Colonic mucosa (tissue), 4 donors: ENCODE measurements around the gene UGCG. TPM values are rescaled to one million over a fixed set of nuclear protein-coding genes. Genes with fewer than 3 reads are reported as not detected.

ENCODE experiments used
- DNase-seq: peaks from one replicate; pipeline ENCODE4 v3.0.0-alpha.2; 2020
- H3K27ac ChIP-seq: fragments of 200-600 bp; one replicate; pipeline ENCODE4 v1.8.0; 2021
- H3K27me3 ChIP-seq: fragments of 200-600 bp; one replicate; pipeline ENCODE4 v1.8.0; 2021
- H3K36me3 ChIP-seq: fragments of 200-600 bp; one replicate; pipeline ENCODE4 v1.8.0; 2021
- H3K4me1 ChIP-seq: fragments of 200-600 bp; one replicate; pipeline ENCODE4 v1.8.0; 2021; ENCODE audit warnings: mild to moderate bottlenecking
- H3K4me3 ChIP-seq: fragments of 200-600 bp; one replicate; pipeline ENCODE4 v1.8.0; 2021
- H3K9ac ChIP-seq, 2 donors: one replicate each; pipeline ENCODE4 v1.7.0; 2013; ENCODE audit warnings: control low read depth in 2 of 2, low read depth in 2 of 2, low read length in 2 of 2
- H3K9me3 ChIP-seq: fragments of 200-600 bp; one replicate; pipeline ENCODE4 v1.8.0; 2021
- intact Hi-C: fragments of 100-400 bp; cut with DNase I; formaldehyde crosslinking; loops from one replicate; pipeline ENCODE4 v1.14.1; 2022
- total RNA-seq, 2 donors: library from RNA; stranded (reverse); fragmentation: NEBNext Ultra II Directional in 1 of 2; extraction: Animal tissue kit (Norgen Biotek cat#: 25700) in 1 of 2; gene quantifications; one replicate each; pipeline ENCODE4 v1.2.1, GENCODE V29; 2021
- TF ChIP-seq, protein P1 (sequence below): fragments of 200-600 bp; IDR thresholded peaks from one replicate; pipeline ENCODE4 v1.8.0; 2022; ENCODE audit warnings: antibody characterized with exemption, mild to moderate bottlenecking
- donor health status: healthy.
- donor health status: DM: no; HTN: no; CAD: no.
- donor health status: DM: no; HTN: no; CAD: no.

UGCG gene
- total RNA-seq, 2 donors from 2014 or later: 17.6 to 56.1 TPM

- Histone ChIP-seq H3K36me3 (no peaks in the 10 kb centered on the region), H3K4me3 (no peak overlapping the region), H3K27ac (no peak overlapping the region), H3K9me3 (no peaks in the 10 kb centered on the region), H3K4me1 (no peaks in the 10 kb centered on the region), H3K27me3 (no peaks in the 10 kb centered on the region), H3K9ac (no peak overlapping the region)
- no peak for DNase-seq
- intact Hi-C loops: no loop called here
- TF ChIP-seq, protein P1, sequence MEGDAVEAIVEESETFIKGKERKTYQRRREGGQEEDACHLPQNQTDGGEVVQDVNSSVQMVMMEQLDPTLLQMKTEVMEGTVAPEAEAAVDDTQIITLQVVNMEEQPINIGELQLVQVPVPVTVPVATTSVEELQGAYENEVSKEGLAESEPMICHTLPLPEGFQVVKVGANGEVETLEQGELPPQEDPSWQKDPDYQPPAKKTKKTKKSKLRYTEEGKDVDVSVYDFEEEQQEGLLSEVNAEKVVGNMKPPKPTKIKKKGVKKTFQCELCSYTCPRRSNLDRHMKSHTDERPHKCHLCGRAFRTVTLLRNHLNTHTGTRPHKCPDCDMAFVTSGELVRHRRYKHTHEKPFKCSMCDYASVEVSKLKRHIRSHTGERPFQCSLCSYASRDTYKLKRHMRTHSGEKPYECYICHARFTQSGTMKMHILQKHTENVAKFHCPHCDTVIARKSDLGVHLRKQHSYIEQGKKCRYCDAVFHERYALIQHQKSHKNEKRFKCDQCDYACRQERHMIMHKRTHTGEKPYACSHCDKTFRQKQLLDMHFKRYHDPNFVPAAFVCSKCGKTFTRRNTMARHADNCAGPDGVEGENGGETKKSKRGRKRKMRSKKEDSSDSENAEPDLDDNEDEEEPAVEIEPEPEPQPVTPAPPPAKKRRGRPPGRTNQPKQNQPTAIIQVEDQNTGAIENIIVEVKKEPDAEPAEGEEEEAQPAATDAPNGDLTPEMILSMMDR: no peak
Observed at GRCh38 chr9:111857555-111858211, 38.9 kb upstream of the UGCG start.

- H3K4me1 ChIP-seq: no peaks in the 10 kb centered on the region
- no peak for DNase-seq
- TF ChIP-seq, protein P1: no peak
- no peak overlapping the region for H3K27ac ChIP-seq
- no peaks in the 10 kb centered on the region for H3K36me3 ChIP-seq
- no peak overlapping the region for H3K9ac ChIP-seq
- intact Hi-C loops: no loop called here
- no peaks in the 10 kb centered on the region for H3K9me3 ChIP-seq
- H3K27me3 ChIP-seq: no peaks in the 10 kb centered on the region
- H3K4me3 ChIP-seq: no peak overlapping the region
Observed at GRCh38 chr9:111860443-111860842, 36.2 kb upstream of the UGCG start.

GRCh38 chr9:111863636-111864035 is 33.0 kb upstream of the UGCG start:
- TF ChIP-seq, protein P1: no peak
- intact Hi-C loops: no loop called here
- no peak overlapping the region for H3K9ac ChIP-seq
- no peaks in the 10 kb centered on the region for H3K4me1 ChIP-seq
- H3K9me3 ChIP-seq: no peaks in the 10 kb centered on the region
- no peak overlapping the region for H3K27ac ChIP-seq
- no peak overlapping the region for H3K4me3 ChIP-seq
- no peaks in the 10 kb centered on the region for H3K27me3 ChIP-seq
- no peaks in the 10 kb centered on the region for H3K36me3 ChIP-seq
- no peak for DNase-seq

GRCh38 chr9:111866976-111867375 is 29.6 kb upstream of the UGCG start:
- Histone ChIP-seq H3K27me3 (no peaks in the 10 kb centered on the region), H3K27ac (no peak overlapping the region), H3K4me1 (no peaks in the 10 kb centered on the region), H3K4me3 (no peak overlapping the region), H3K9ac (no peak overlapping the region), H3K9me3 (no peaks in the 10 kb centered on the region), H3K36me3 (no peaks in the 10 kb centered on the region)
- DNase-seq: no peak
- TF ChIP-seq, protein P1: no peak
- intact Hi-C loops: no loop called here

DNA sequence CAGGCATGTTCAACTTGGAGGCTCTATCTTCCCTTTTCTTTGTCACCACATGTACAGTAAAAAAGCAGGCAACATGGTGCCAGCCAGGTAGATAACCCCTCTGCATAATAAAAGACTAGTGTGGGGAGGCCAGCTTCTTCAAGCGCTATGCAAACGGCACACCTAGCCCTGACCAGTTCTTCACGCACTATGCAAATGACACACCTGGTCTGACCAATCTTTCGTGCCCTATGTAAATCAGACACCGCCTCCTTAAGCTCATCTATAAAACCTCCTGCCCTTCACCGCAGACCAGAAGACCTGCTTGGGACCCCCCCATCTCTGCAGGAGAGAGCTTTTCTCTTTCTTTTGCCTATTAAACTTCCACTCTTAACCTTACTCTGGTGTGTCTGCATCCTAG is 28.1 kb upstream of the UGCG start:
- no peaks in the 10 kb centered on the region for H3K36me3 ChIP-seq
- intact Hi-C loops: no loop called here
- no peaks in the 10 kb centered on the region for H3K4me1 ChIP-seq
- no peak overlapping the region for H3K9ac ChIP-seq
- H3K27ac ChIP-seq: no peak overlapping the region
- H3K9me3 ChIP-seq: no peaks in the 10 kb centered on the region
- TF ChIP-seq, protein P1: no peak
- no peaks in the 10 kb centered on the region for H3K27me3 ChIP-seq
- no peak overlapping the region for H3K4me3 ChIP-seq
- no peak for DNase-seq
